ENCODE measurements around the gene NGB.
"Not testable (repeated sequence)": the region's sequence is repeated elsewhere in the genome, so short reads cannot be mapped to it uniquely, and the experiment has no call there.

Gene NGB

GRCh38 chr14:77271113-77271710 is at the start of gene NGB:
Gene NGB (minus strand): TSS chr14:77271206. CDS start chr14:77270937, 269 bp downstream.
- DNase-seq: no peak

GRCh38 chr14:77320238-77320935 is 49.4 kb upstream of the NGB start, which contains the start of gene POMT2:
Gene POMT2 (minus strand): TSS chr14:77320883. CDS start chr14:77320681, 202 bp downstream.
- DNase-seq: peak; percentile 91

GRCh38 chr14:77319422-77319821 is 48.4 kb upstream of the NGB start:
- DNase-seq: no peak

- DNase-seq: not testable (repeated sequence)
These were observed 47.8 kb upstream of the NGB start for GRCh38 chr14:77318756-77319155.

- no peak for DNase-seq
These were observed 47.1 kb upstream of the NGB start for GRCh38 chr14:77318006-77318553.

GRCh38 chr14:77316872-77317301 is 45.9 kb upstream of the NGB start:
- DNase-seq: no peak

GRCh38 chr14:77316195-77316505 is 45.1 kb upstream of the NGB start:
- DNase-seq: no peak

- DNase-seq: no peak
These were observed 43.8 kb upstream of the NGB start for GRCh38 chr14:77314539-77315457.

GRCh38 chr14:77314043-77314442 is 43.0 kb upstream of the NGB start:
- DNase-seq: no peak

GRCh38 chr14:77313371-77313770 is 42.4 kb upstream of the NGB start:
- no peak for DNase-seq

- DNase-seq: no peak
These were observed 40.2 kb upstream of the NGB start for GRCh38 chr14:77311217-77311616.

GRCh38 chr14:77310026-77310425 is 39.0 kb upstream of the NGB start:
- no peak for DNase-seq

GRCh38 chr14:77309131-77309530 is 38.1 kb upstream of the NGB start:
- DNase-seq: no peak

GRCh38 chr14:77306851-77307496 is 36.0 kb upstream of the NGB start:
- no peak for DNase-seq

- DNase-seq: no peak
These were observed 35.4 kb upstream of the NGB start for GRCh38 chr14:77306416-77306815.

GRCh38 chr14:77305696-77306095 is 34.7 kb upstream of the NGB start:
- no peak for DNase-seq

- DNase-seq: no peak
These were observed 32.6 kb upstream of the NGB start for GRCh38 chr14:77303417-77304156.

- no peak for DNase-seq
These were observed 31.9 kb upstream of the NGB start for GRCh38 chr14:77302926-77303325.

- peak; percentile 19 for DNase-seq
These were observed 30.1 kb upstream of the NGB start for GRCh38 chr14:77301103-77301502.

GRCh38 chr14:77299771-77300170 is 28.8 kb upstream of the NGB start:
- no peak for DNase-seq

- no peak for DNase-seq
These were observed 25.9 kb upstream of the NGB start for GRCh38 chr14:77296906-77297305.

- DNase-seq: no peak
These were observed 25.1 kb upstream of the NGB start for GRCh38 chr14:77296155-77296554.
